WERI-Rb-1 (cell line): ENCODE measurements around the gene RGS3.

Experiments used
- DNase-seq: peaks from one replicate; pipeline ENCODE4 v3.0.0-alpha.2; 2020
- H3K27ac ChIP-seq: fragments of 250-450 bp; sonication (Bioruptor Pico); 2 replicates; pipeline ENCODE4 v1.5.1; 2020; ENCODE audit warnings: mild to moderate bottlenecking, moderate library complexity
- H3K27me3 ChIP-seq: fragments of 250-450 bp; sonication (Bioruptor Pico); 2 replicates; pipeline ENCODE4 v1.5.1; 2021; ENCODE audit warnings: mild to moderate bottlenecking, low read depth, moderate library complexity; ENCODE audit not compliant: insufficient read depth, severe bottlenecking
- H3K36me3 ChIP-seq: fragments of 250-450 bp; sonication (Bioruptor Pico); 2 replicates; pipeline ENCODE4 v1.5.1; 2020; ENCODE audit warnings: mild to moderate bottlenecking, moderate library complexity
- H3K4me3 ChIP-seq: 2 replicates; pipeline ENCODE4 v1.5.1; 2011; ENCODE audit warnings: low read depth, mild to moderate bottlenecking, control low read depth, low read length
- H3K9me3 ChIP-seq: fragments of 250-450 bp; sonication (Bioruptor Pico); 2 replicates; pipeline ENCODE4 v1.5.1; 2021; ENCODE audit warnings: mild to moderate bottlenecking, moderate library complexity; ENCODE audit not compliant: severe bottlenecking
- TF ChIP-seq, protein P1 (sequence below): IDR thresholded peaks from 2 replicates; pipeline ENCODE4 v1.5.1; 2011; ENCODE audit warnings: low read depth, mild to moderate bottlenecking, control low read depth, inconsistent platforms, low read length

RGS3 gene

DNA sequence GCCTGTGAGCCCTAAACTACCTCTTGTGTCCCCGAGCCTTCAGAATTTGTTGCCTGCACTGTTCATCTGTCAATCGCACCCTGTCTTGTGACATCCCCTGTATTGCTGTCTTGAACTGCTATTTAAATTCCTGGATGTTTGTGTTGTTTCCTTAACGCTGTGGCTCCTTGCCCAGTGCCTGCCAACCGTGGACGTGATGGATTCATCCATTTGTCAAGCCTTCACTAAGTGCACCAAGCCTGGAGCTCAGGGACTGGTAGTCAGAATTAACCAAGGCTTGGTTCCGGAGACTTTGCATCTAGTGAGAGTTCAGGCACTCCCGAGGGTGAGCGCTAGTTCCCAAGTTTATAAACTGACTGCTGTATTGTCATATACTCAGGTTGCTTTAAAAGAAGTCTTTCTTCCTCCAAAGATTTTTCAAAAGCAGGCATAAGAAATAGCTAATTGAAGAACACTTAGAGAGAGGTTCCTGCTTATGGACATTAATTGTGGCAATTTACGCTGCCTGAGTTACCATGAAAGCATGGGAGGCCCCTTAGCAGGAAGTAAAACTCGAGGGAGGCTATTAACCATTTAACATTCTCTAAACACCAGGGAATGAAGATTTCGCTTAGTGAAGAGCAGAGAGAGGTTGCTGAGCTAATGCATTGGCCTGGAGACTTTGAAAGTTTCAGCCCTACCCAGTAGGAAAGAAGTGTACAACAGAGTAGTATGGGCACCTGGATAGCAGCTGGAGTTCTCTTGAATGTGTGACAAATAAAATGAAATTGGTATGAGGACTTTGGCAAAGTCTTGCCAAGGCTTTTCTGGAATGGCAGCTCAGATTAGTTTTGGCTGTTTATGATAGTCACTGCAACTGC lies 29.0 kb downstream of the RGS3 start:
- Histone ChIP-seq H3K27ac (no peak overlapping the region), H3K27me3 (no peaks in the 10 kb centered on the region), H3K9me3 (no peaks in the 10 kb centered on the region), H3K4me3 (no peak overlapping the region), H3K36me3 (no peaks in the 10 kb centered on the region)
- DNase-seq, result no peak
- TF ChIP-seq, protein P1, sequence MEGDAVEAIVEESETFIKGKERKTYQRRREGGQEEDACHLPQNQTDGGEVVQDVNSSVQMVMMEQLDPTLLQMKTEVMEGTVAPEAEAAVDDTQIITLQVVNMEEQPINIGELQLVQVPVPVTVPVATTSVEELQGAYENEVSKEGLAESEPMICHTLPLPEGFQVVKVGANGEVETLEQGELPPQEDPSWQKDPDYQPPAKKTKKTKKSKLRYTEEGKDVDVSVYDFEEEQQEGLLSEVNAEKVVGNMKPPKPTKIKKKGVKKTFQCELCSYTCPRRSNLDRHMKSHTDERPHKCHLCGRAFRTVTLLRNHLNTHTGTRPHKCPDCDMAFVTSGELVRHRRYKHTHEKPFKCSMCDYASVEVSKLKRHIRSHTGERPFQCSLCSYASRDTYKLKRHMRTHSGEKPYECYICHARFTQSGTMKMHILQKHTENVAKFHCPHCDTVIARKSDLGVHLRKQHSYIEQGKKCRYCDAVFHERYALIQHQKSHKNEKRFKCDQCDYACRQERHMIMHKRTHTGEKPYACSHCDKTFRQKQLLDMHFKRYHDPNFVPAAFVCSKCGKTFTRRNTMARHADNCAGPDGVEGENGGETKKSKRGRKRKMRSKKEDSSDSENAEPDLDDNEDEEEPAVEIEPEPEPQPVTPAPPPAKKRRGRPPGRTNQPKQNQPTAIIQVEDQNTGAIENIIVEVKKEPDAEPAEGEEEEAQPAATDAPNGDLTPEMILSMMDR, result no peak

- Histone ChIP-seq H3K36me3 (no peaks in the 10 kb centered on the region), H3K27ac (no peak overlapping the region), H3K9me3 (no peaks in the 10 kb centered on the region), H3K4me3 (no peak overlapping the region), H3K27me3 (no peaks in the 10 kb centered on the region)
- TF ChIP-seq, protein P1, result no peak
- no peak for DNase-seq
These were observed 29.6 kb downstream of the RGS3 start for GRCh38 chr9:113493203-113493520.

DNA sequence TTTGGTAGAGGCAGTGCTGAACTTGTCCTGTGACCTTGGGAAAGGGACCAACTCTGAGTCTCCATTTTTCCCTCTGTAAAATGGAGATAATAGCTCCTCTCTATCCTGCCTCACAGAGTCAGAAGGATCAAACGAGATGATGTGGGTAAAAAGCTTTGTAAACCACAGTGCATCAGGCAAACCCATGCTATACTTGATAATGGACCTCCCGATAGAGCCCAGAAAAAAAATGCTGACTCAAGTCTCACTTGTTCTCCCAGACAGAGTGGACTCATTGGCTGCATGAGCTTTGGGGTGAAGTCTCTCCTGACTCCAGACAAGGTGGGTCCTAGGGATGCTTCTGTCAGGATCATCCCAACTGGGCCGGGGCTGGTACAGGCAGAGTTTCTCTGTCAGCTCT lies 32.0 kb downstream of the RGS3 start:
- DNase-seq, result no peak
- TF ChIP-seq, protein P1, result no peak
- Histone ChIP-seq H3K9me3 (no peaks in the 10 kb centered on the region), H3K27me3 (no peaks in the 10 kb centered on the region), H3K4me3 (no peak overlapping the region), H3K27ac (no peak overlapping the region), H3K36me3 (no peaks in the 10 kb centered on the region)

- Histone ChIP-seq H3K9me3 (no peaks in the 10 kb centered on the region), H3K36me3 (no peaks in the 10 kb centered on the region), H3K27ac (no peak overlapping the region), H3K4me3 (no peak overlapping the region), H3K27me3 (no peaks in the 10 kb centered on the region)
- DNase-seq, result no peak
- TF ChIP-seq, protein P1, result no peak
These were observed 33.5 kb downstream of the RGS3 start for GRCh38 chr9:113497051-113497450.

- Histone ChIP-seq H3K9me3 (no peaks in the 10 kb centered on the region), H3K4me3 (no peak overlapping the region), H3K36me3 (no peaks in the 10 kb centered on the region), H3K27ac (no peak overlapping the region), H3K27me3 (no peaks in the 10 kb centered on the region)
- no peak for DNase-seq
- TF ChIP-seq, protein P1, result no peak
These were observed 35.8 kb downstream of the RGS3 start for GRCh38 chr9:113499153-113499875.
